NCI-H1048 (cell line): ENCODE results near the gene NDUFB11.
"Not testable (repeated sequence)": the region's sequence is repeated elsewhere in the genome, so short reads cannot be mapped to it uniquely, and the experiment has no call there.

Experiments
- DNase-seq: peaks from one replicate; lab custom pipeline; 2025; lab: John Stamatoyannopoulos, UW

NDUFB11 gene

DNA sequence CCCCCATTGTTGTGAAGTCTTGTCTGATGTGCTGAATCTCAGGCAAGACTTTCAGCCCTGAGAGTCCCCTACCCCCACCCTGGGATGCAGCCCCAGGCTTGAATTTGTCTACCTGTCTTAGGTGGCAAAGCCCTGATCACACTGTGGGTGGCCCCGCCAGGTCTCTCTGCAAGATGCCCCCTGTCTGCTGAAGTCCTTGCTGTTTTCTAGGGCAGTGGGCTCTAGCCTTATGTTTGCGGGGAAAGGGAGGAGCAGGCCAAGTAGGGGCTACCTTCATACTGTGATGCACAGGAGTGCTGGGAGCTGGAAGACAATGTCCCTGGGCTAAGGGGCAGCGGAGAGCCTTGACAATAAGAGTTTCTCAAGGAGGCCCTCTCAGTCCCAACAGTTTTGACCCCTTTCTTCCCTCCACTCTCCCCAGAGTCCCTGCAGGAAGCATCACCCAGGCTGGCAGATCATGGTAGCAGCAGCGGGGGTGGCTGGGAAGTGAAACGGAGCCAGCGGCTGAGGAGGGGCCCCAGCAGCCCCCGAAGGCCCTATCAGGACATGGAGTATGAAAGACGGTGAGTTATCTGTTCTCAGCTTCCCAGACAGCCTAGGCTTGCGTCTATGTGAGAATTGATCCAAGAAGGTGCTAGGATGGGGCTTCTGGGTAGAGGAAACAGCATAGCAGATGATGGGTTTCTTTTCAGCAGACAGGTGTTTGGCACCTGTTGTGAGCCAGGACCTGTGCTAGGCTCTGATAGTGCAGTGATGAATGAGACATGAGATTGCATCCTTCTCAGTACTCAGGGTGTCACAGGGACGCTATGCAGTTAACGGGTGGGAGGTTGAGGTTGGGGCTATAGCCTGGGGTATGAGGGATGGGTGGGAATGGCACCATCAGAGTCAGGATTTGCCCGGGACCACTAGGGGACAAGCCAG lies 2.7 kb upstream of the NDUFB11 start:
- no peak for DNase-seq

DNA sequence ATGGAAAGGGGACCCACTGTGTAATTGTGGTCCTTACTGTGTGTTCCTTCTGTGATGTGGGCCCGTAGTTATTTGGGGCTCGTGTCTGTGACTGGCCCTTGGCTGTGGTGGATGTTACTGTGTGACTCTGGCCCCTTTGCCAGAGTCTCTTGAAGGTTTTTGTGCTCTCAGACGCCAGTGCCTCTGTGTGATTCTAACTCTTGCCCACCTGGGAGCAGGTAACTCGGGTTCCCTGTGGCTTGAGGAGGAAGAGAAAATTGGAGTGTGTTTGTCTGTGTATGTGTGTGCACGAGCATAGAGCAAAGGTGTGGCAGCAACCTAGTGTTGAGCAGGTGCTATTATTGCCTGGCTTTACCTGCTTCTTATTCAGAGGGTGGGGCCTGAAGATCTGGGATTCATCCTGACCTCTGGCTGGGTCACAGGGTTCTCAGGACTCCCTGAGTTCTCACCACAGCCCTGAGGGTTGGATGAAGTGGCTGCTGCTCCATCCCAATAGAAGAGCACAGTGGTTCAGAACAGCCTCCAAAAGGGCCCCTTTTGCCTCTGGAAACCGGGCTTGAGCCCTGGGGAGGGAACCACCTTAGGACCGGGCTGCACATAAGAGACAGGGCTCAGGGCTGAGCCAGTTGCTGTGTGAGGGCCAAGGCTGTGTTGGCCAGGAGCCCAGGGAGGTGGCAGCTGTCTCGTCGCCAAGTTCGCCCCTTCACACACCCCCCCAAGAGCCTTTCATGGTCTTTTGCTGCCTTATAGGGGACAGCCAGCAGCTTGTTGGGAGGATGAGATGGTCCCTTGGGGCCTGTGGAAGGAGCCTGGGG lies 1.8 kb upstream of the NDUFB11 start:
- no peak for DNase-seq

DNA sequence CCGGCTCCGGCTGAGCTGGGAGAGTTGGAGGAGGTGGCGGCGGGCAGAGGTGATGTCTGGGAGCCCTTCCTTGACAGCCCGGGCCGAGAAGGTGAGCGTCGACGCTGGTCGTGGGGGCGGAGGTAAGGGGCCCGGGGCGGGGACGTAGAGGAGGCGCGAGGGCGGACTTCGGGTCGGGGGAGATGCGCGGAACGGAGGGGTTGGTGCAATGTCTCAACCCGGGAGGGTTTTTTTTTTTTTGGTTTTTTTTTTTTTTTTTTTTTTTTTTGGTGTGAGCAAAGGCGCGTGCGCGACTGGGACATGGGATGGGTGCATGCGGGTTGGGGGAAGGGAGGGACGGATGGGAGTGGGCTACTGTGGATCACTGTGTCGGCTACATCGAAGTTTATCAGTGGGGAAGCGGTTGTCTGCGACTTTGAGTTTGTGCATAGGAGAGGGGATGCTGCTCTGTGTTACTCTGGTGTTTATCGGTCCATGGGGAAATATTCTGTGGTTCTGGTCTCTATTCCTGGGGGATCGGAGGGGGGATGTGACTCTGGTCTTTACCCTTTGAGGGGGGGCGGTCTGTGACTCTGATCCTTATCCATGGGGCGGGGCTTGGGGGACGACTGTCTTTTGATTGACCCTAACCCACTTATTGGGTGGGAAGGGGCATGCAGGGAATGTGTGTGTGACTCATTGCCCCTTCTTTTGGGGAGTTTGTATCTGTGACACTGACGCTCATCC lies 1.1 kb upstream of the NDUFB11 start:
- DNase-seq = no peak

DNA sequence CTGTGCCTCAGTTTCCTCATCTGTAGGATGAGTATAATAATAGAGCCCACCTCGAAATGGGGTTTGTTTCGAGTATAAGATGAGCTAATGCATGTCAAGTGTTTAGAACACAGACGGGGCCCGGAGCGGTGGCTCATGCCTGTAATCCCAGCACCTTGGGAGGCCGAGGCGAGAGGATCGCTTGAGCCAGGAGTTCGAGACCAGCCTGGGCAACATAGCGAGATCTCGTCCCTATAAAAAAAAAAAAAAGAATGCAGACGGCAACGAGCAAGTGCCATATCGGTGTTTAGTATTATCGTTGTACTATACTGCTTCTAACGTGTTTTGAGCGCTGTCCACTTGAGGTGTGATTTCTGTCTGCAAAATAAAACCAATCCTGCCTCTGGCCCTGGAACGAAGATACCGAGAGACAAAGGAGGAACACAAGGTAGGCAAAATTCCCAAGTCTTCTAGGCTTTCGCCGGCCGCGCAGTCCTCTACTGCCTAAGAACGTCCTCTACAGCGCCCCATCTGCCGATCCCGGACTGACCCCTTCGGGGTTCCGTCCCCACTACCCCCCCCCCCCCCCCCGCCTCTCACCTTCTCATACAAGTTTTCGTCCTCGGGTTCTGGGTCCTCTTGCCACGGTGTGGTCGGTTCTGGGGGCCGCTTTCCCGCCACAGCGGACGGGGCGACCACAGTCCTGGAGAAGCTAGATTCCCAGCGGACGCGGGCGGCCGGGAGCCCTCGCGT lies 442 bp downstream of the NDUFB11 start:
- no peak for DNase-seq

DNA sequence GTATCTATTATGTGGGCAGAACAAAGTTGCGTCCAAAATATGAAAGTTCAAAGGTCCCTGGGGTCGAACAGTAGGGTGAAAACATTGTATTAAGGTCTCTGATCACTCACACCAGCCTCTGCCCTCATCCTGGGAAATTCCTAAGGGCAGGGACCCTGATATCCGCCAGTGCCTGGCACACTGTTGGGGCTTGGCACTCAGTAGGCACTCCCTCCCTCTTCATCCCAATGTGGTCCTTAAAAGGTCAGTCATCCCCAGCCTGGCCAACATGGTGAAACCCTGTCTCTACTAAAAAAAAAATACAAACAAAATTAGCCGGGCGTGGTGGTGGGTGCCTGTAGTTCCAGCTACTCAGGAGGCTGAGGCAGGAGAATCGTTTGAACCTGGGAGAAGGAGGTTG lies 6.3 kb downstream of the NDUFB11 start:
- DNase-seq = no peak

DNA sequence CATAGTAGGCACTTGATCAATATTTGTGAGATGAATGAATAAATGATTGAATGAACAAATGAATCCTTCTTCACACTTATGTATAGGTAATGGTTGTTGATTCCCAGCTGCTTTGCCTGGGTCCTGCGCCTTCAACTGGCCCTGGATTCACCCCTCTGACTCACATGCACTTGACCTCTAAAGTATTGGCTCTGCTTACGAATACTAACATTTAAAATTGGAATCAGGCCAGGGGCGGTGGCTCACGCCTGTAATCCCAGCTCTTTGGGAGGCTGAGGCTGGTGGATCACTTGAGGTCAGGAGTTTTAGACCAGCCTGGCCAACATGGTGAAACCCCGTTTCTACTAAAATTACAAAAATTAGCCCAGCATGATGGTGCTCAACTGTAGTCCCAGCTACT lies 8.9 kb downstream of the NDUFB11 start:
- not testable (repeated sequence) for DNase-seq

DNA sequence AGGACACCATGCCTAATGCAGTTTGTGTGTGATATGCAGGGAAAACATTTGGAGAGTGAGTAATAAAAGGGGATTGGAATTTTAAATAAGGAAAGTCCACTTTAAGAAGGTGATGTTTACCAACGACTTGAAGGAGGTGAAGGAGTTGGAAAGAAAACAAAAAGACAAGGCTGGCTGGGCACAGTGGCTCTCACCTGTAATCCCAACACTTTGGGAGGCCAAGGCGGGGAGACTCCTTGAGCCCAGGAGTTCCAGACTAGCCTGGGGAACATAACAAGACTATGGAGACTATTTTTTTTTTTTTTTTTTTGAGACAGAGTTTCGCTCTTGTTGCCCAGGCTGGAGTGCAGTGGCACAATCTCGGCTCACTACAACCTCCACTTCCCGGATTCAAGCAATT lies 11.0 kb downstream of the NDUFB11 start:
- DNase-seq = no peak

DNA sequence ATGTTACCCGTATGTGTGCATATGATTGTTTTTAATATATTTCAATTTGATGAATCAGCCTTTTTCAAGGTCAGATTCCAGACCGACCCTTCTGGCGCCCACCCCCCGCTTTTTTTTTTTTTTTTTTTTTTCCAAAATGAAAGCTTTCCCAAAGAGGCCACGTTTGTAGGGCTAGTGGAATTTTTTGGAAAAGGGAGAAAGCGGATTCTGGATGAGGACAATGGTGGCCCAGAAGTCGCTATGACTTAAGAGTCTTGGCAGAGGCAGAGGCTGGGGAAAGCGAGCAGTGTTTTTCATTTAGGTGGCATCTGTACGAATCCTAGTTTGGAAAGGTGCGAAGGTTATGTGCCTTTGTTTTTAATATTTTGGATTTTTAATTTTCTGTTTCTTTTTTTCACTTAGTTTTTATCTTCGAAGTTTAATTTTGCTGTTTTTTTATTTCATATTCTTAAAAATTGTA lies 14.6 kb downstream of the NDUFB11 start:
- DNase-seq = no peak

DNA sequence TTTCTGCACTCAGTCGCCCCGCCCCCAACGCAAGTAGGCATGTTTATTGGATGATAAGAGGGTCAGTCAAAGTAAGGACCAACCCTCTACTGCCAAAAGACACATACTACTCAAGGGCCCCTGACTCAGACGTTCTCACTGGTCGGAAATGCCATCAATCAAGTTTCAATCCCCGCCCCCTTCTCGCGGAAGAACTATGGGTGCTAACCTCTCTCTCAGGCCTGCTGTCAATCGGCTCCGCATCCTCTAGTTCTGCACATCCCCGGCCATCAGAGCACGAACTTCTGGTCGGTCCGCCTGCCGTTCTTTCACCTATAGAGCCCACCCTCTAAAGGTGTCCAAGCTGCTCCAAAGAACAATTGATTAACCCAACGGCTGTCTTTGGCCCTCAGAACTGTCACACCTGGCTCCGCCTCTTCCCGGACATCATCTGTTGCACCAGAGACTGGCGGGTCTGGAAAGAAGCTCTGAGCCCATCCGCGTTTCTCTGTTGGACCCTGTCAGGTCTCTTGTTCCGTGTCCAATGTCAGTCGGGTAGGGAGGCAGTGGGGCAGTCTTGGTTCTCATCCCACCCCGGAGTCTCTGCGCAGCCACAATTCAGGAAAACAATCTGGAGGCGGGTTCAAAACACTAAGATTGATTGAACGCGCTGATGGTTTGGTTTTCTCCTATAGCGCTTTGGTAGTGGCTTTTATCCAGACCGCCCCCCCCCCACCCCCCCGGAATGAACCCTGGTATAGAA lies 15.2 kb downstream of the NDUFB11 start:
- DNase-seq = peak; percentile 57

DNA sequence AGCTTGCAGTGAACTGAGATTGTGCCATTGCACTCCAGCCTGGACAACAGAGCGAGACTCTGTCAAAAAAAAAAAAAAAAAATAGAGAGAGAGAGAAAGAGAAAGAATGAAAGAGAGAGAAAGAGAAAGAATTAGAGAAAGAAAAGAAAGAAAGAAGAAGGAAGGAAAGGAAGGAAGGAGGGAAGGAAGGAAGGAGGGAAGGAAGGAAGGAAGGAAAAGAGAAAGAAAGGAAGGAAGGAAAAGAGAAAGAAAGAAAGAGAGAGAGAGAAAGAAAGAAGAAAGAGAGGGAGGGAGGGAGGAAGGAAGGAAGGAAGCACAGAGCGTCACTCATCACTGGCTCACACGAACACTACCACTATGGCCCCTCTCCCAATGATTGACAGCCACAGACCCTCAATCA lies 20.0 kb downstream of the NDUFB11 start:
- DNase-seq = not testable (repeated sequence)

DNA sequence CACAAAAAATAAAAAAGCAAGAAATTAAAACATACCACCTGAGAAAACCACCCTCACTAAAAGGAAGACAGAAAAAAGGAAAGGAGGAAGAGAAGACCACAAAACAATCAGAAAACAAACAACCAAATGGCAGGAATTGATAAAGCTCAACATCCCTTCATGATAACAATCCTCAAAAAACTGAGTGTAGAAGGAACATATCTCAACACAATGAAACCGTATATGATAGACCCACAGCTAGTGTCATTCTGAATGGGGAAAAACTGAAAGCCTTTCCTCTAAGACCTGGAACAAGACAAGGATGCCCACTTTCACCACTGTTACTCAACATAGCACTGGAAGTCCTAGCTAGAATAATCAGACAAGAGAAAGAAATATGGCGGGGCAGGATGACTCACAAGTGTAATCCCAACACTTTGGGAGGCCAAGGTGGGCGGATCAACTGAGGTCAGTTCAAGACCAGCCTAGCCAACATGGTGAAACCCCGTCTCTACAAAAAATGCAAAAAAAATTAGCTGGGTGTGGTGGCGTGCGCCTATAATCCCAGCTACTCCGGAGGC lies 27.9 kb downstream of the NDUFB11 start:
- DNase-seq = not testable (repeated sequence)

DNA sequence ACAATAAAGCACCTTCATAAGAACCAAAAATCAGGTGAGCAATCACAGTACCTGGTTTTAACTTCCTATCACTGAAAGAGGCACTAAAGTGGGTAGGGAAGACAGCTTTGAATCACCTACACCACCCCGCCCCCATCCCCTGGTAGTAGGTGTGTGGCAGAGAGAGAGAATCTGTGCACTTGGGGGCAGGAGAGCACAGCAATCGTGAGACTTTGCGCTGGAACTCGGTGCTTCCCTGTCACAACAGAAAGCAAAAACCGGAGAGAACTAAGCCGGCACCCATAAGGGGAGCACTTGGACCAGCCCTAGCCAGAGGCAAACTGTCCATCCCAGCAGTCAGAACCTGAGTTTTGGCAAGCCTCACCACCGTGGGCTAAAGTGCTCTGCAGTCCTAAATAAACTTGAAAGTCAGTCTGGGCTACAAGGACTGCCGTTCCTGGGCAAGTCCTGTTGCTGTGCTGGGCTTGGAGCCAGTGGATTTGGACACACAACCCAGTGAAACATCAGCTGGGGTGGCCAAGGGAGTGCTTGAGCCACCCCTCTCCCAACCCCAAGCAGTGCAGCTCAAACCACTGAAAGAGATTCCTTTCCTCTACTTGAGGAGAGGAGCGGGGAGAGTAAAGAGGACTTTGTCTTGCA lies 32.1 kb downstream of the NDUFB11 start:
- DNase-seq = no peak

DNA sequence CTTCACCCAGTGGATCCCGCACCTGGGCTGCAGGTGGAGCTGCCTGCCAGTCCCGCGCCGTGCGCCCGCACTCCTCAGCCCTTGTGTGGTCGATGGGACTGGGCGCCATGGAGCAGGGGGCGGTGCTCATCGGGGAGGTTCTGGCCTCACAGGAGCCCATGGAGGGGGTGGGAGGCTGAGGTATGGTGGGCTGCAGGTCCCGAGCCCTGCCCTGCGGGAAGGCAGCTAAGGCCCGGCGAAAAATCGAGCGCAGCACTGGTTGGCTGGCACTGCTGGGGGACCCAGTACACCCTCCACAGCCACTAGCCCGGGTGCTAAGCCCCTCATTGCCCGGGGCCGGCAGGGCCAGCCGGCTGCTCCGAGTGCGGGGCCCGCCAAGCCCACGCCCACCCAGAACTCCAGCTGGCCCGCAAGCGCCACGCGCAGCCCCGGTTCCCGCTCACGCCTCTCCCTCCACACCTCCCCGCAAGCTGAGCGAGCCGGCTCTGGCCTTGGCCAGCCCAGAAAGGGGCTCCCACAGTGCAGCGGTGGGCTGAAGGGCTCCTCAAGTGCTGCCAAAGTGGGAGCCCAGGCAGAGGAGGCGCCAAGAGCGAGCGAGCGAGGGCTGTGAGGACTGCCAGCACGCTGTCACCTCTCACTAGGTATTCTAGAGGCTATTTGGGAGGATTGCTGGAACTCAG lies 33.4 kb downstream of the NDUFB11 start:
- DNase-seq = not testable (repeated sequence)

DNA sequence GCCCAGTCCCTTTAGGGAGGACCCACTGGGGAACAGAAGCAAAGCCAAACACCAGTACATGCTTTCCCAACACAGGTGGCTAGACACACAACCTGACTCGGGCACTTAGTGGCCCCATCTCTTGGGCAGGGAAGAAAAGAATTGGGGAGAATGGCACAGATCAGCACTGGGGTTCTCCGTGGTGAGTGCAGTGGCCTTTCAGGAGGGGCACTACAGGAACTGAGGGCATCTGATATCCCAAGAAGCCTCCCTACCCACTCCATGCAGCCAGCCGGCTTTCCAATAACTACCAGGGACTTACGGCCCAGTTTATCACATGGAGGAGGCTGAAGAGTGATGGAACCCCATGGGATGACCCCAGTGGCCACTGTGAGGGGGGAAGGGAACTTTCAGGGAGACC lies 43.3 kb downstream of the NDUFB11 start:
- DNase-seq = no peak

DNA sequence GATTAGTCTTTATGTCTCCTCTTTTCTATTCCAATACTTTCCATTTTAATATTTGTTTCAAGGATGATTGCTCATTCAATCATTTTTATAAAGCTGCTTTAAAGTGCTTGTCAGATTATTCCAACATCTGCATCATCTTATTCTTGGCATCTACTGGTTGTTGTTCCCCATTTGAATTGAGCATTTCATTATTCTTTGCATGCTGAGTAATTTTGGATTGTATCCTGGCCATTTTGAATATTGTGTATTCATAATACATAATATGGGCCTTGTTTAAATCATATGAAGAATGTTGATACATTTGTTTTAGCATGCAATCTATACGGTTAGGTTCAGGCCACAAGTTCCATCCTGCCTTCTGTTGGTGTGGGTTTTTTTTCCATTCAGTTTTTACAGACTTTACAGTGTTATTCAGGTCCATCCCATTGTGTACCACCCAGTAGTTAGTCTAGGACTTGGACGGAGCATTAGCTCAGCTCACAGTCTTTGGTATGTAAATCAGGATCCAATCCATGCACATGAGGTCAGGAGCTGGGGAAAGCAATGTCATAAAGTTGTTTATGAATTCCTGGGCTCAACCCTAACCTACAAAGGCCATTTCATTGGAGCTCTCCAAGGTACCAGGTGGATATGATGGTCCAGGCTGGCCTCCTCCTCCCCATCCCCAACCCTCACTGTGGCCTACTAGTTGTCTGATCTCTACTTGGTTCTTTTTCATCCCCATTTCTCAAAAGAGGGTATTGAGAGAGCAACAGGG lies 46.0 kb downstream of the NDUFB11 start:
- DNase-seq = no peak

DNA sequence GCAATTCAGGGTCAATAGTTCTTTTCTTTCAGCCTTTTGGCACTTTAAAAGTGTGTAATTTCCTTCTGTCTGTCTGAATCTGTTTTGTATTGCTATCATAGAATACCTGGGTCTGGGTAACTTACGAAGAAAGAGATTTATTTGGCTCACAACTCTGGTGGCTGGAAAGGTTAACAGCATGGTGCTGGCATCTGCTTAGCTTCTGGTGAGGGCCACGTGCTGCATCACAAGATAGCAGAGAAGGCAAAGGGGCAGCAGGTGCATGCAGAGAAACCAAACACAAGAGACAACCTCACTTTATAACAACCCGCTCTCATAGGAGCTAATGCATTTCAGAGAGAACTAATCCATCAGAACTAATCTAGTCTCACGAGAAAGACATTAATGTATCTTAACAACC lies 47.5 kb downstream of the NDUFB11 start:
- DNase-seq = no peak

DNA sequence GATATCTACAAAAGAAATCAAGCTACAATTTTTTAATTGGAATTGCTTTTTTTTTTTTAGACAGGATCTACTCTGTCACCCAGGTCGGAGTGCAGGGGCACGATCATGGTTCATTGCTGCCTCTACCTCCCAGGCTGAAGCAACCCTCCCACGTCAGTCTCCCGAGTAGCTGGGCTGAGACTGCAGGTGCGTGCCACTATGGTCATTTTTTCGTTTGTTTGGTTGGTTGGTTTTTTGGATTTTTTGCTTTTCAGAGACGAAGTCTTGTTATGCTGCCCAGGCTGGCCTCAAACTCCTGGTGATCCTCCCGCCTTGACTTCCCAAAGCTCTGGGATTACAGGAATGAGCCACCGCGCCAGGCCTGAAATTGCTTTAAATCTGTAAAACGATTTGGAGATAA lies 50.6 kb downstream of the NDUFB11 start:
- no peak for DNase-seq

DNA sequence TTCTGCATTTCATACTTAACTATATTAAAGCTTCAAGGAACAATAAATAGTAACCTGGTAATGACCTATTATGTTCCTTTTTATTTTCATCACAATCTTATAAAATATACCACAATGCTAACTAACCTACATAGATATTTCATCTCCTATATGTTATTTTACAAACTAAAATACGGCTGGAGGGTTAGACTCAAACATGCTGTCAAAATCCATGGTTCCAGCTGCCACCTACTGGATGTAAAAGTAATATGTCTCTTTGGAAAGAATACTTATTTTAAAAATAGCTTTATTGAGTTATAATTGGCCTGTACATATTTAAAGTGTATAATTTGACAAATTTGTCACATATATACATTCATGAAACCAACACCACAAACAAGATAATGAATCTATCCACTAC lies 51.3 kb downstream of the NDUFB11 start:
- DNase-seq = no peak
